Measurements from ENCODE around the gene BAG5.
"Not testable (repeated sequence)": the region's sequence is repeated elsewhere in the genome, so short reads cannot be mapped to it uniquely, and the experiment has no call there.

The BAG5 gene

GRCh38 chr14:103516426-103517173 lies 45.9 kb downstream of the BAG5 start:
- H3K4me3 ChIP-seq (ENCODE audit: low read depth, low read length) = no peak overlapping the region
- no peak for DNase-seq
- no peak for TF ChIP-seq CTCF (IDR thresholded peaks at IDR 0.05; ENCODE audit: low read depth, low read length, missing control alignments)
- no peak overlapping the region for H3K27ac ChIP-seq
- H3K27me3 ChIP-seq (replicated peaks) = no peaks in the 10 kb centered on the region
- in situ Hi-C loops (cut with HindIII; ENCODE audit: low pct_ligation_motif_present, low sequenced_read_pairs) = no loop called here
- H3K36me3 ChIP-seq (replicated peaks) = peaks cover 9% of the 10 kb centered on the region

GRCh38 chr14:103514596-103515421 lies 47.6 kb downstream of the BAG5 start:
- Histone ChIP-seq H3K36me3 (replicated peaks) (peaks cover 18% of the 10 kb centered on the region), H3K27ac (no peak overlapping the region), H3K27me3 (replicated peaks) (no peaks in the 10 kb centered on the region), H3K4me3 (ENCODE audit: low read depth, low read length) (no peak overlapping the region)
- TF ChIP-seq CTCF (IDR thresholded peaks at IDR 0.05; ENCODE audit: low read depth, low read length, missing control alignments) = no peak
- DNase-seq = no peak
- in situ Hi-C loops (cut with HindIII; ENCODE audit: low pct_ligation_motif_present, low sequenced_read_pairs) = no loop called here

- Histone ChIP-seq H3K4me3 (ENCODE audit: low read depth, low read length) (no peak overlapping the region), H3K27me3 (replicated peaks) (no peaks in the 10 kb centered on the region), H3K36me3 (replicated peaks) (peaks cover 33% of the 10 kb centered on the region), H3K27ac (no peak overlapping the region)
- no peak for DNase-seq
- peak; percentile 6 for TF ChIP-seq CTCF (IDR thresholded peaks at IDR 0.05; ENCODE audit: low read depth, low read length, missing control alignments)
- in situ Hi-C loops (cut with HindIII; ENCODE audit: low pct_ligation_motif_present, low sequenced_read_pairs) = no loop called here
Measured at GRCh38 chr14:103512701-103513611, 49.5 kb downstream of the BAG5 start.

- H3K27me3 ChIP-seq (replicated peaks); H3K27ac ChIP-seq; H3K4me3 ChIP-seq (ENCODE audit: low read depth, low read length); DNase-seq; in situ Hi-C loops (cut with HindIII; ENCODE audit: low pct_ligation_motif_present, low sequenced_read_pairs): not testable (repeated sequence)
- H3K36me3 ChIP-seq (replicated peaks) = peaks cover 39% of the 10 kb centered on the region
Measured at GRCh38 chr14:103512180-103512579, 50.3 kb downstream of the BAG5 start.

GRCh38 chr14:103510724-103511693 lies 51.4 kb downstream of the BAG5 start:
- in situ Hi-C loops (cut with HindIII; ENCODE audit: low pct_ligation_motif_present, low sequenced_read_pairs) = no loop called here
- H3K27me3 ChIP-seq (replicated peaks) = no peaks in the 10 kb centered on the region
- peaks cover 44% of the 10 kb centered on the region for H3K36me3 ChIP-seq (replicated peaks)
- no peak for TF ChIP-seq CTCF (IDR thresholded peaks at IDR 0.05; ENCODE audit: low read depth, low read length, missing control alignments)
- no peak for DNase-seq
- no peak overlapping the region for H3K4me3 ChIP-seq (ENCODE audit: low read depth, low read length)
- H3K27ac ChIP-seq = no peak overlapping the region

All from brain microvascular endothelial cell (primary cell).